A673 (cell line): Measurements from ENCODE around the gene PAX5. TPM values are rescaled to one million over a fixed set of nuclear protein-coding genes. Genes with fewer than 3 reads are reported as not detected.

ENCODE experiments used
- BruUV-seq: library from RNA; stranded (reverse); fragments of 400-500 nt; replicated peaks from 2 replicates; lab custom pipeline; 2021; lab: Mats Ljungman, UMichigan
- CTCF ChIA-PET: fragments of 300-600 bp; sonication (Branson Sonifier 250); formaldehyde crosslinking; loops from one replicate; lab custom pipeline; 2022; ENCODE audit warnings: antibody characterized with exemption; lab: Charles Lee
- POLR2A ChIA-PET: fragments of 300-600 bp; sonication (Branson Sonifier 250); formaldehyde crosslinking; loops from one replicate; lab custom pipeline; 2022; ENCODE audit warnings: antibody characterized with exemption; ENCODE audit not compliant: low non-redundant PET; lab: Charles Lee
- DNase-seq: peaks from one replicate; pipeline ENCODE4 v3.0.0-alpha.2; 2015; ENCODE audit warnings: low spot score
- H3K27ac ChIP-seq: fragments of 200-600 bp; sonication (generic); 2 replicates; pipeline ENCODE4 v1.5.1; 2016; ENCODE audit warnings: mixed run types, low read depth, mild to moderate bottlenecking, mixed read lengths, antibody characterized with exemption, low read length; ENCODE audit not compliant: poor library complexity, severe bottlenecking
- H3K27me3 ChIP-seq: fragments of 200-600 bp; sonication (generic); replicated peaks from 2 replicates; pipeline ENCODE4 v1.6.1; 2017; ENCODE audit warnings: mixed run types, low read depth, mild to moderate bottlenecking, mixed read lengths, antibody characterized with exemption, low read length; ENCODE audit not compliant: insufficient read depth, poor library complexity
- H3K36me3 ChIP-seq: fragments of 200-600 bp; sonication (generic); 2 replicates; pipeline ENCODE4 v1.6.1; 2016; ENCODE audit warnings: mixed run types, mild to moderate bottlenecking, mixed read lengths, antibody characterized with exemption, low read length; ENCODE audit not compliant: insufficient read depth, poor library complexity, severe bottlenecking
- H3K4me1 ChIP-seq: fragments of 200-600 bp; sonication (generic); 2 replicates; pipeline ENCODE4 v1.6.1; 2017; ENCODE audit warnings: mixed run types, mild to moderate bottlenecking, mixed read lengths, antibody characterized with exemption, low read length; ENCODE audit not compliant: insufficient read depth, poor library complexity, severe bottlenecking
- H3K4me3 ChIP-seq: fragments of 200-600 bp; sonication (generic); 2 replicates; pipeline ENCODE4 v1.5.1; 2016; ENCODE audit warnings: low read depth, mixed run types, mild to moderate bottlenecking, mixed read lengths, low read length; ENCODE audit not compliant: poor library complexity, severe bottlenecking
- H3K9me3 ChIP-seq: fragments of 200-600 bp; sonication (generic); 2 replicates; pipeline ENCODE4 v1.6.1; 2016; ENCODE audit warnings: mixed run types, low read depth, mild to moderate bottlenecking, mixed read lengths, antibody characterized with exemption, low read length; ENCODE audit not compliant: poor library complexity, severe bottlenecking
- EZH2 ChIP-seq: fragments of 200-600 bp; sonication (generic); IDR thresholded peaks from 2 replicates; pipeline ENCODE4 v1.6.1; 2017; ENCODE audit warnings: borderline replicate concordance, low read depth, mild to moderate bottlenecking, mixed read lengths, antibody characterized with exemption, low read length; ENCODE audit not compliant: poor library complexity, severe bottlenecking
- intact Hi-C: fragments of 100-400 bp; cut with micrococcal nuclease; formaldehyde crosslinking; loops from one replicate; pipeline ENCODE4 v1.10.0; 2022; ENCODE audit not compliant: unreplicated experiment
- total RNA-seq: library from RNA; stranded (reverse); gene quantifications from 2 replicates; pipeline ENCODE4 v1.2.3, GENCODE V29; 2021
- TF ChIP-seq, protein P1 (sequence below): fragments of 300-800, 200-600 bp; sonication (generic); conservative IDR thresholded peaks from 2 replicates; pipeline ENCODE4 v1.5.1; 2017; ENCODE audit warnings: low read depth, mild to moderate bottlenecking, antibody characterized with exemption, low read length, moderate library complexity, mixed read lengths

The PAX5 gene
- total RNA-seq, 1 experiment from 2014 or later = 5.5 TPM

DNA sequence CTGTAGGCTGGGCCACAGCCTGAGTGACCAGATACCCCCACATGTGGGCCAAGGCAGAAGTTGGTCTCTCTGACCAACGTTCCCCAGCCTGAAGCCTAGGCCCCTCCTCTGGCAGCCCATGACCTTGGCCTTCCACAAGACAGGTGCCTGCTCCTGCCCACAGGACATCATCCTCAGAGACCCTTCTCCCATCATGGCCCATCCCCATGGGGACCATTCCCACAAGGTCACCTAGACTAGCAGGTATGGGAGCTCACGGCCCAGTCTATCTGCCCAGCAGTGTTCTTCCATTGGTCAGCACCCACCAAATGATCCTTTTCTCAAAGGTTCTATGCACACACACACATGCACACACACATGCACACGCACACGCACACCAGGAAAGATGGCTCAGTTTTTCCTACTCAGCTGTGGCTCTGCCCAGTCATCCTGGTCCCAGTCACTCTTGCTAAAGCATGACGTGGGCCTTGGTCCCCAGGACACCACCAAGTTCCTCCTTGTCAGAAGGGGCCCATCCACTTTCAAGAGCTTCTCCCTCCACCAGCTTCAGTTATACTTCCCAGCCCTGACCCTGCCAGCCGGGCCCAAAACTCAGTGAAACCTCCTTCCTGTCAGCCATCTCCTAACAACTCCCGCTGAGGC is 65.4 kb downstream of the PAX5 start:
- Histone ChIP-seq H3K27me3 (no peaks in the 10 kb centered on the region), H3K9me3 (no peaks in the 10 kb centered on the region), H3K27ac (no peak overlapping the region), H3K36me3 (no peaks in the 10 kb centered on the region), H3K4me3 (no peak overlapping the region), H3K4me1 (no peaks in the 10 kb centered on the region)
- no TSS peak for BruUV-seq
- intact Hi-C loops = no loop called here
- ChIA-PET POLR2A (no interaction called here), CTCF (no interaction called here)
- no peak for TF ChIP-seq EZH2
- TF ChIP-seq, protein P1, sequence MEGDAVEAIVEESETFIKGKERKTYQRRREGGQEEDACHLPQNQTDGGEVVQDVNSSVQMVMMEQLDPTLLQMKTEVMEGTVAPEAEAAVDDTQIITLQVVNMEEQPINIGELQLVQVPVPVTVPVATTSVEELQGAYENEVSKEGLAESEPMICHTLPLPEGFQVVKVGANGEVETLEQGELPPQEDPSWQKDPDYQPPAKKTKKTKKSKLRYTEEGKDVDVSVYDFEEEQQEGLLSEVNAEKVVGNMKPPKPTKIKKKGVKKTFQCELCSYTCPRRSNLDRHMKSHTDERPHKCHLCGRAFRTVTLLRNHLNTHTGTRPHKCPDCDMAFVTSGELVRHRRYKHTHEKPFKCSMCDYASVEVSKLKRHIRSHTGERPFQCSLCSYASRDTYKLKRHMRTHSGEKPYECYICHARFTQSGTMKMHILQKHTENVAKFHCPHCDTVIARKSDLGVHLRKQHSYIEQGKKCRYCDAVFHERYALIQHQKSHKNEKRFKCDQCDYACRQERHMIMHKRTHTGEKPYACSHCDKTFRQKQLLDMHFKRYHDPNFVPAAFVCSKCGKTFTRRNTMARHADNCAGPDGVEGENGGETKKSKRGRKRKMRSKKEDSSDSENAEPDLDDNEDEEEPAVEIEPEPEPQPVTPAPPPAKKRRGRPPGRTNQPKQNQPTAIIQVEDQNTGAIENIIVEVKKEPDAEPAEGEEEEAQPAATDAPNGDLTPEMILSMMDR = no peak
- no peak for DNase-seq

DNA sequence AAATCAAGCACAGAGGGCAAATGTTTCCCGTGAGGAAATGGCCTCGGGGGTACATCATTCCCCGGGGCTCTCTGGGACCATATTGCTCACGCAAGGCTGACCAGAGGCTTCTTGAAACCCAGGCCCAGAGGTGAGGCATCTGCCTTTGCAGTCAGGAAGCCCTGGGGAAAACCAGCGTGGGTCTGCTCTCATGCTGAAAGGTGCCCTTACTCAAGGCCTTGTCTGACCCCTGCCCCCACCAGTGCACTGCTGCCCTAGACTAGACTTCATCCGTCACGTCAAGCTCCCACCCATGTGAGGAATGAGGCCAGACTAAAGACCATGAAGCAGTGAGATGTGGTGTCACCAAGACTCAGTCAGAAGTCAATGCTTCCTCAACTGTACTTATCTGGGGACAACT is 66.1 kb downstream of the PAX5 start:
- H3K27ac ChIP-seq = no peak overlapping the region
- intact Hi-C loops = no loop called here
- ChIA-PET POLR2A (no interaction called here), CTCF (no interaction called here)
- H3K36me3 ChIP-seq = no peaks in the 10 kb centered on the region
- no peaks in the 10 kb centered on the region for H3K9me3 ChIP-seq
- no peaks in the 10 kb centered on the region for H3K27me3 ChIP-seq
- no TSS peak for BruUV-seq
- no peak overlapping the region for H3K4me3 ChIP-seq
- TF ChIP-seq, protein P1 = no peak
- TF ChIP-seq EZH2 = no peak
- no peak for DNase-seq
- H3K4me1 ChIP-seq = no peaks in the 10 kb centered on the region

GRCh38 chr9:36966371-36967097 is 67.5 kb downstream of the PAX5 start:
- BruUV-seq = no TSS peak
- intact Hi-C loops = no loop called here
- DNase-seq = no peak
- no peak for TF ChIP-seq EZH2
- TF ChIP-seq, protein P1 = no peak
- Histone ChIP-seq H3K36me3 (no peaks in the 10 kb centered on the region), H3K9me3 (no peaks in the 10 kb centered on the region), H3K27me3 (no peaks in the 10 kb centered on the region), H3K4me1 (no peaks in the 10 kb centered on the region), H3K27ac (no peak overlapping the region), H3K4me3 (no peak overlapping the region)
- ChIA-PET CTCF (no interaction called here), POLR2A (no interaction called here)
